ENCODE results near the gene DRGX.

Gene DRGX

DNA sequence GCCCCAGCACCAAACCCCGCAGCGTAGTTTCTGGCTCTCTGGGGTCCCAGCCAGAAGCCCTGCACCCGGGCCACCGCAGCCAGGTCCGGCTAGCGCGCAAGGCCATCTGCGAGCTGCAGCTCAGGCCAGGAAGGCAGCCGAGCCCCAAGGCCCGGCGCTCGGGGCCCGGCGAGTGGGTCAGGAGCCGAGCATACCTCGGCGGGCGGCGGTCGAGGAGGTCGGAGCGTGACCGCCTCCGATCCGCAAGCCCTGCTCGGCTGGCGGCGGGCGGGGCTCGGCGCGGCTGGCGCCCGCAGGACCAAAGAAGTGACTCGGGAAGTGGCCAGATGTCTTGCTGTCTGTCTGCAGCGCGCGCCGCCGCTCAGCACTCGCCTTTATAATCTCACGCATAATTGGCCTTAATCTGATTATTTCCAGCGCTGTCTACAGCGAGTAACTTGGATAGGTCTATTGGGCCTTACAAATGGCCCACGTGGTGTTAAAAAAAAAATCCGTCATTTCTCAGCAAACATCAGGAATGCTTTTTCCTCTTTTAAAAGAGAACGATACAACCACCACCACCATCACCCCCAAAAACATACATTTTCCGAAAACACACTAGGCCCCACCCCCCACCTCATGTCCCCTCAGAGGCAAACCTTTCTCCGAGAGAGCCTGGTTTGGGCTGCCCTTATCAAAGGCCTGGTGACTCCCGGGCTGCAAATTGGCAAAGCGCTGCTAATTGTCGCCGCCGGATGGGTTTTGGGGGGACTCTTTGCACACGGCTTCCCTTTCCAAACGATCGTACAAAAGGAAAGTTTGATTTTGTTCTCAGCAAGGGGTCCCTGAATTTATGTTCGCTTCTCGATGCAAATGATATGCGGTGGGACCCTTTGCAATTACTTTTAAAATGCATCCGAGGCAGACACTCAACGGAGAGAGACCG lies at the start of gene DRGX:
Gene DRGX (minus strand): TSS at position 349 of the 925 bp plus-strand sequence. CDS start 649 bp downstream, outside the sequence.
- no peak for DNase-seq

- DNase-seq = no peak
Observed at GRCh38 chr10:49444349-49444748, 48.5 kb upstream of the DRGX start.

- no peak for DNase-seq
Observed at GRCh38 chr10:49442863-49443262, 47.0 kb upstream of the DRGX start.

- no peak for DNase-seq
Observed at GRCh38 chr10:49441488-49442476, 45.9 kb upstream of the DRGX start.

- no peak for DNase-seq
Observed at GRCh38 chr10:49435225-49435624, 39.3 kb upstream of the DRGX start.

GRCh38 chr10:49433069-49433468 lies 37.2 kb upstream of the DRGX start:
- DNase-seq = no peak

GRCh38 chr10:49431426-49431825 lies 35.5 kb upstream of the DRGX start:
- no peak for DNase-seq

GRCh38 chr10:49429458-49429857 lies 33.6 kb upstream of the DRGX start:
- DNase-seq = no peak

GRCh38 chr10:49426490-49427360 lies 30.8 kb upstream of the DRGX start:
- no peak for DNase-seq

DNA sequence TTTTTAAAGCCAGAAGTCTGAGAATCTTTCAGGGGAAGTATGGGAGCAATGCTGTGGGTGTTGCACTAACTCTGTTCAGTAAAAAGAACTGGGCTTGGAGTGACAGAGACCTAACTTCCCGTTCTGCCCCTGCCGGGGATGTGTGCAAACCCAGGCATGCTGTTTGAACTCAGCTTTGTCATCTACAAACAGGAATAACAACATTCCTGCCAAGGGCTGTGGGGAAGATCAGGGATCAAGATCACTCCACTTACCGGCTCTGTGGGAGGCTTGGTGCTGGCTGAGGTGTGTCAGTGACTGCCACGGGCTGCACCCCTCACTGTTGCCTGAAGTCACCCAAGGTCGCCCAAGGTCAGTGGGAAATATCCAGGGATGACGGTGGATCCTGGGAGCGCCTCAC lies 23.1 kb upstream of the DRGX start:
- no peak for DNase-seq

- DNase-seq = no peak
Observed at GRCh38 chr10:49418328-49418727, 22.4 kb upstream of the DRGX start.

GRCh38 chr10:49418053-49418326 lies 22.1 kb upstream of the DRGX start:
- no peak for DNase-seq

DNA sequence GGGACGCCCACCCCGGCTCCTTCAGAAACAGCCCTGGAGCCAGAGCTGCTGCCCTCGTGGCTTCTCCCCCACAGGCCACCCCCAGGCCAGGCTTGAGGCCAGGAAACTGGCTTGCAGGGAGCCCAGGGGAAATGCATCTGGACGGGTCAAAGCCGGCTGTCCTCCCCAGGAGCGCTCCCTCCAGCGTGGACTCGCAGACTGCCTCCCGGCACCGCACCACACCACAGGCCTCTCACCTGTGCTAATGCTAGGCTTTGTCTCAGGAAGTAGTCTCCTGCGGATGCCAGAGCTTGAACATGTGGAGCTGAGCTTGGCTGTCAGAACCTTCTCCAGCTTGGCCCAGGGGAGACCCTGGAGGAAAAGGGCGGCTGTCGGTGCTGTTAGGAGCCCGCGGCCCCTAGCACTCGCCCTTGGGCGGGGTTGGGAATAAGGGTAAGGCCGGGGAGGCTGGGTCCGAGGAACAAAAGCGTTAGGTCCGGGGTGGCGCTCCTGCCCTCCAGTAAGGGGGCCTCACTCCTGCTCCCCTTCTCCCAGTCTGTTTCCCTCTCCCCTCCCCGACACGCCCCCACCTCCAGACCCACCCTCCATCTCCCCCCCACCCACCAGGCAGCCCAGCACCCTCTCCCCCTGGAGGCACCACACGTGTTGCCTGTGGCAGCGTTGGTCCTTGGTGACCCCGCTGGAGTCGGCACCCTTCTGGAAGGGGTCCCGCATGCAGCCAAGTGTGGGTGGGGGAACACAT lies 21.6 kb upstream of the DRGX start:
- no peak for DNase-seq

GRCh38 chr10:49415846-49416245 lies 20.0 kb upstream of the DRGX start:
- no peak for DNase-seq

DNA sequence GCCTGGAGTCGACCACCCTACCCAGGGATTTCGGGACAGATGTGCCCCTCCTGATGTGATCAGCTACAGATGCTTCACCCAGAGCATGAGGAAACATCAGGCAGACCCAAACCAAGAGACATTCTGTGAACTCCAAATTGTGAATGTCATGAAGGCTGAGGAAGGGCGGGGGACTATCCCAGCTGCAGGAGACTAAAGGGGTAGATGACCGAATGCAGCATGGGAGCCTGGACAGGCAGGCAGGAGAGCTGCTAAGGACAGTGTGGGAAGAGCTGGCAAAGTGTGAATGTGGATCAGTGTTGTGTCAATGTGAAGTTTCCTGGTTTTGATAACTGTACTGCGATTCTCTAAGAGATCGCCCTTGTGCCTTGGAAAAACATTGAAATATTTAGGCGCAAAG lies 19.2 kb upstream of the DRGX start:
- DNase-seq = no peak

DNA sequence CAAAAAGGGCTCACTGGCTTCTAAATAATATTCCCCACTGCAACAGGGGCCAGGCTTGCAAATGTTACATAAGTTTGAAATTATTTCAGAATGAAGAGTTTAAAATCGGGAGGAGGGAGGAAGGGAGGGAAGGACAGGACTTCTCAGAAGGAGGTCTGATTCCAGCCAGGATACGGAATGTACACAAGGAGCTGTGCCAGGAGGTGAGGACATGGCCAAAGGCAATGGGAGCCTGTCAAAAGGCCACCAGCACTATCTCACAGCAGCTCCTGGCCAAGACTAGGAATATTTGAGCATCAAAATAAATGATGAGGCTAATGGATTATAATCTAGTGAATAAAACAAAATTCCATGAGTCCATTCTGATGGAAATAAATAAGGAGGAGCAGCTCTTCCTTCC lies 18.6 kb upstream of the DRGX start:
- DNase-seq = no peak

- no peak for DNase-seq
Observed at GRCh38 chr10:49412571-49412970, 16.7 kb upstream of the DRGX start.

DNA sequence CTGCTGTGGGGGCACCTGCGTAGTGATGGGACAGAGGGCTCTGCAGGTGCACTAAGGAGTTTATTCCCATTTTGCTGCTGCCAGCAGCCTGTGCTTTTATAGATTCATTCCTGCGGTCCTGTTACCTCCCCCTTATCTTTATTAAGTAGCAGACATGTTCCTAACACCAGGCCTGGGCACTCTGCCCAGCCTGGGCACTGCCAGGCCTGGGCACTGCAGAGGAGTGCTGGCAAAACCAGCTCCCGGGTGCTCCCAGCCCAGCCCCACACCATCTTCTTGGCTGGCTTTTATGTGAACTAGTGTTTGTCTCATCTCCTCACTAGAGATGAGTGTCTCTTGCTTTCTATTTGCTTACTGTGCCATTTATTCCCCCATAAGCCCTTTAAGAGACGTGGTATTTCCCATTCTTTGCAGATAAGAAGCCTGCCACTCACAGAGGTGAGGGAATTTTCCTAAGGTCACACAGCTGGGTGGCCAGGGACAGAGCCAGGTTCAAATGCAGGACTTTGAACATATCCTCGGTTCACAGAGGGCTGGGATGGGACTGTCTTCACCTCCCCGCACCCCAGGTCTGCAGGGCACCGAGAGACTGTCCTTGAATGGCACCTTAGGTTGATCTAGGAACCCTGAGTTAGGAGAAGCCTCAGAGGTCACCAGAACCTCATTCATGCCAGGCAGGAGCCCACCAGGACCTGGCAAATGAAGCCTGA lies 14.6 kb upstream of the DRGX start:
- no peak for DNase-seq

- DNase-seq = no peak
Observed at GRCh38 chr10:49409755-49410154, 13.9 kb upstream of the DRGX start.

DNA sequence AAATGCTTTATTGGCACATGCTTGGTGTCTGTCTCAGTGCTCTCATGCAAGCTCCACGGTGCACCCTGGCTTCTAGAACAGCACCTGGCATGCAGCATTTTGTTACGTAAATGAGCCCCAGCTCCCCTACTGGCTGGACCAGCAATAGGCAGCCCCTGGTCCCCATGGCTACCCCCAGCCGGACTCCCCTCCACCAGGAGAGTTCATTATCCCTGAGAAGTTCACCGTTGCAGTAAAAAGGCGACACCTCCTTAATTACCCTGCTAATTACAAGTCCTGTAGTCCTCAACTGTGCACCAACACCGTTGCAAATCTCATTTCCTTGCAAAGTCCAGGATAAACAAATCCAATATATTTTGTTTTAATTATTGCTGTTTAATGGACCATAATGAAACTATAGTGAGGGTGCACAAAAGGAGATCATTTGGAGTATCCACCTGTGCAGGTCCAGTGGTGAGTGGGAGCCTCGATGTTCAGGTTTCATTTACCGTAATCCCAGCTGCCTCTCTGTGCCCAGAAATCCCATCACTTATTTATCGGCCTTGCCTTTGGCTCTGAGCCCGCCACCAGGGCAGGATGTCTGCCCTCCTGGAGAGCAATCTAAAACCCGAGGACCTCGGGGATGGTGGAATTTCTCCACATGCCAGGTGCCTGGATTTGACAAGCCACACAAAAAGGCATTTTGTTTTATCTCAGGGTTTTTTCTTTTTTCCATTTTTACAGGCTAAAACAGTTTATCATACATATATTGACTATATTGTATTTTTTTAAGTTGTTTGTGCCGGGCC lies 12.8 kb upstream of the DRGX start:
- no peak for DNase-seq

Data from T1000 (cell line).